PC-3 (cell line): Measurements from ENCODE around the gene BLMH.

Experiments
- CTCF ChIP-seq: fragments of 300-600 bp; sonication (generic); conservative IDR thresholded peaks from 2 replicates; pipeline ENCODE4 v1.5.1; 2017; ENCODE audit warnings: antibody characterized with exemption, low read depth, mild to moderate bottlenecking, low read length
- EZH2 ChIP-seq: fragments of 300-600 bp; sonication (generic); IDR thresholded peaks from one replicate; pipeline ENCODE4 v1.6.1; 2017; ENCODE audit warnings: antibody characterized with exemption, mild to moderate bottlenecking, low read length; ENCODE audit not compliant: unreplicated experiment
- EZH2phosphoT487 ChIP-seq: fragments of 300-600 bp; sonication (generic); IDR thresholded peaks from 2 replicates; pipeline ENCODE4 v1.6.1; 2018; ENCODE audit warnings: mild to moderate bottlenecking, antibody characterized with exemption, low read length, borderline replicate concordance

DNA sequence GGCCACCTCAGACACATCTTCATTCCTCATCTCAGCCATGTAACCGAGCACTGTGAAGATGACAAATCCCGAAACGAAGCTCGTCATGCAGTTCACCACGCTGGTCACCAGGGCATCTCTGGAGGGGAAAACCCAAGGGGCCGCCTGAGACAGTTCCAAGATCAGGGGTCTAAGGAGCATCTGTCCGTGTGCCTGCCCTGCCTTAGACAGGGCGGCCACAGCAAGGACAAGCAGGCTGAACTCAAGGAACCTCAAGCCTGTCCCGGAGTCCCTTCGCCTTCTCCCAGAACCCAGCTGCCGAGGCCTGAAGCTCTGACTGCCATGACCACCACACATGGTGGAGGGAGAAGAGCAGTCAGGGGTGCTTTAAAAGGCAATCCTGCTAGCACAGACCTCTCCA lies 79.0 kb downstream of the BLMH start:
- TF ChIP-seq CTCF (no peak), EZH2 (no peak), EZH2phosphoT487 (no peak)
